ENCODE results near the gene RANBP17. TPM values are rescaled to one million over a fixed set of nuclear protein-coding genes. Genes with fewer than 3 reads are reported as not detected.

The RANBP17 gene
- total and polyA plus RNA-seq, 7 experiments from 2014 or later, result 3.0 TPM; not detected in 6

- H3K4me1 Mint-ChIP-seq, result no peaks in the 10 kb centered on the region
- H3K4me1 ChIP-seq (ENCODE audit: control insufficient read depth in 2 of 2, insufficient read depth in 2 of 2, low read length in 2 of 2), result no peaks in the 10 kb centered on the region
- no peak for DNase-seq
- H3K27ac Mint-ChIP-seq, result no peak overlapping the region
- no peaks in the 10 kb centered on the region for H3K36me3 Mint-ChIP-seq
- no peak overlapping the region for H3K4me3 Mint-ChIP-seq
- CTCF ChIA-PET, result no interaction called here
- H3K9me3 Mint-ChIP-seq, result no peaks in the 10 kb centered on the region
- H3K27ac ChIP-seq (ENCODE audit: low read depth, low read length), result no peak overlapping the region
- H3K27me3 ChIP-seq (ENCODE audit: control insufficient read depth in 2 of 2, insufficient read depth in 2 of 2, low read length in 2 of 2), result no peaks in the 10 kb centered on the region
- POLR2A ChIA-PET, result no interaction called here
- no peak overlapping the region for H3K4me3 ChIP-seq (ENCODE audit: low read length)
- intact Hi-C loops (cut with micrococcal nuclease), result no loop called here
- no peaks in the 10 kb centered on the region for H3K9me3 ChIP-seq (ENCODE audit: control insufficient read depth in 2 of 3, low read length in 3 of 3)
- no peak for ATAC-seq
- no peaks in the 10 kb centered on the region for H3K36me3 ChIP-seq (ENCODE audit: control insufficient read depth in 2 of 3, insufficient read depth in 3 of 3, low read length in 3 of 3)
- peaks cover 0 to 9% (median 5%) of the 10 kb centered on the region in 5 donors for H3K27me3 Mint-ChIP-seq
Observed at GRCh38 chr5:171143926-171144325, 282.1 kb downstream of the RANBP17 start.

- Mint-ChIP-seq H3K27me3 (peaks cover 0 to 11% (median 5%) of the 10 kb centered on the region in 5 donors), H3K36me3 (no peaks in the 10 kb centered on the region), H3K4me3 (no peak overlapping the region), H3K27ac (no peak overlapping the region), H3K4me1 (no peaks in the 10 kb centered on the region), H3K9me3 (peaks cover 0 to 1% (median 0%) of the 10 kb centered on the region in 11 donors)
- ATAC-seq (no peak), DNase-seq (no peak)
- CTCF ChIA-PET, result no interaction called here
- H3K4me1 ChIP-seq (ENCODE audit: control insufficient read depth in 2 of 2, insufficient read depth in 2 of 2, low read length in 2 of 2), result no peaks in the 10 kb centered on the region
- H3K27me3 ChIP-seq (ENCODE audit: control insufficient read depth in 2 of 2, insufficient read depth in 2 of 2, low read length in 2 of 2), result no peaks in the 10 kb centered on the region
- POLR2A ChIA-PET, result no interaction called here
- H3K36me3 ChIP-seq (ENCODE audit: control insufficient read depth in 2 of 3, insufficient read depth in 3 of 3, low read length in 3 of 3), result no peaks in the 10 kb centered on the region
- H3K4me3 ChIP-seq (ENCODE audit: low read length), result no peak overlapping the region
- no peak overlapping the region for H3K27ac ChIP-seq (ENCODE audit: low read depth, low read length)
- H3K9me3 ChIP-seq (ENCODE audit: control insufficient read depth in 2 of 3, low read length in 3 of 3), result no peaks in the 10 kb centered on the region
- intact Hi-C loops (cut with micrococcal nuclease), result no loop called here
Observed at GRCh38 chr5:171149333-171149732, 287.5 kb downstream of the RANBP17 start.

DNA sequence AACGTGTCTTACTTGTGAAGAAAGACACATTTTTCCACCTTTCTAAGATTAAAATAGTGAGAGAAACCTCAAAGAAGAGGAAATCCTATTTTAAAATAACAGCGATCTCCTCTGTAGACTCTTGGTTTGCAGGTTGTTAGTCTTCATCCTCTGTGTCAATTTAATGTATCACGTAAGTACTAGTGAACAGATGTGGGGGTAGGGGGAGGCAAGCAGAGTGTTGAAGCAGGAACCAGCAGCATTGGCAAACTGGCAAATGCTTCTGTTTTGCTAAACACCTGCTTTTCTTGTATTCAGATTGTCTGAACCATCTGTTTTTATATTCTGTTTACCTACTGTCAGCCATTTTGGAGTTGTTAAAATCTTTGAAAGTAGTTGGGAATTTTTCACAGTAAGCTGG lies 288.0 kb downstream of the RANBP17 start:
- ChIA-PET POLR2A (no interaction called here), CTCF (no interaction called here)
- ATAC-seq (no peak), DNase-seq (no peak)
- Histone ChIP-seq H3K36me3 (ENCODE audit: control insufficient read depth in 2 of 3, insufficient read depth in 3 of 3, low read length in 3 of 3) (no peaks in the 10 kb centered on the region), H3K4me3 (ENCODE audit: low read length) (no peak overlapping the region), H3K9me3 (ENCODE audit: control insufficient read depth in 2 of 3, low read length in 3 of 3) (no peaks in the 10 kb centered on the region), H3K27me3 (ENCODE audit: control insufficient read depth in 2 of 2, insufficient read depth in 2 of 2, low read length in 2 of 2) (no peaks in the 10 kb centered on the region), H3K27ac (ENCODE audit: low read depth, low read length) (no peak overlapping the region), H3K4me1 (ENCODE audit: control insufficient read depth in 2 of 2, insufficient read depth in 2 of 2, low read length in 2 of 2) (no peaks in the 10 kb centered on the region)
- peaks cover 0 to 11% (median 5%) of the 10 kb centered on the region in 5 donors for H3K27me3 Mint-ChIP-seq
- intact Hi-C loops (cut with micrococcal nuclease), result no loop called here
- no peaks in the 10 kb centered on the region for H3K36me3 Mint-ChIP-seq
- H3K4me1 Mint-ChIP-seq, result no peaks in the 10 kb centered on the region
- no peak overlapping the region for H3K4me3 Mint-ChIP-seq
- no peak overlapping the region for H3K27ac Mint-ChIP-seq
- peaks cover 0 to 1% (median 0%) of the 10 kb centered on the region in 11 donors for H3K9me3 Mint-ChIP-seq

DNA sequence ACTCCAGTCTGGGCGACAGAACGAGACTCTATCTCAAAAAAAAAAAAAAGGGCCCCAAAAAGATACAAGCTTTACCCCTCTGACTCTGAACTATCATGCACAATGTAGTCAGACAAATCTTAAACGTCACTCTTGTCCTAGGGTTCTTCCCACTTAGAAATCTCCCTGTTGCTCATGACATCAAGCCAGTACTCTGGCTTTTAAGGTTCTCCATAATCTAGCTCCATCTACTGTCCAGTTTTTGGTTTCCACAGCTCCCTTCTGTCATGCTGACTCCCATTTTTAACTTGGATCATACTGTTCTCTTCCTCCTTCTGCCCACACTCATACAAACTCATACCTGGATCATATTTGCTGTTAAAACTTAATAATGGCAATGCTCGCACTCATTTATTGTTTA lies 290.6 kb downstream of the RANBP17 start:
- Mint-ChIP-seq H3K4me3 (no peak overlapping the region), H3K9me3 (peaks cover 0 to 1% (median 0%) of the 10 kb centered on the region in 11 donors), H3K27me3 (peaks cover 0 to 11% (median 10%) of the 10 kb centered on the region in 5 donors), H3K36me3 (no peaks in the 10 kb centered on the region), H3K4me1 (no peaks in the 10 kb centered on the region), H3K27ac (no peak overlapping the region)
- Histone ChIP-seq H3K9me3 (ENCODE audit: control insufficient read depth in 2 of 3, low read length in 3 of 3) (no peaks in the 10 kb centered on the region), H3K36me3 (ENCODE audit: control insufficient read depth in 2 of 3, insufficient read depth in 3 of 3, low read length in 3 of 3) (no peaks in the 10 kb centered on the region), H3K27ac (ENCODE audit: low read depth, low read length) (no peak overlapping the region), H3K4me1 (ENCODE audit: control insufficient read depth in 2 of 2, insufficient read depth in 2 of 2, low read length in 2 of 2) (no peaks in the 10 kb centered on the region), H3K27me3 (ENCODE audit: control insufficient read depth in 2 of 2, insufficient read depth in 2 of 2, low read length in 2 of 2) (no peaks in the 10 kb centered on the region), H3K4me3 (ENCODE audit: low read length) (no peak overlapping the region)
- POLR2A ChIA-PET, result no interaction called here
- intact Hi-C loops (cut with micrococcal nuclease), result no loop called here
- no peak for DNase-seq
- ATAC-seq, result no peak
- CTCF ChIA-PET, result no interaction called here

GRCh38 chr5:171155621-171156020 lies 293.8 kb downstream of the RANBP17 start:
- Histone ChIP-seq H3K36me3 (ENCODE audit: control insufficient read depth in 2 of 3, insufficient read depth in 3 of 3, low read length in 3 of 3) (no peaks in the 10 kb centered on the region), H3K27me3 (ENCODE audit: control insufficient read depth in 2 of 2, insufficient read depth in 2 of 2, low read length in 2 of 2) (no peaks in the 10 kb centered on the region), H3K9me3 (ENCODE audit: control insufficient read depth in 2 of 3, low read length in 3 of 3) (no peaks in the 10 kb centered on the region), H3K4me1 (ENCODE audit: control insufficient read depth in 2 of 2, insufficient read depth in 2 of 2, low read length in 2 of 2) (no peaks in the 10 kb centered on the region), H3K4me3 (ENCODE audit: low read length) (no peak overlapping the region), H3K27ac (ENCODE audit: low read depth, low read length) (no peak overlapping the region)
- intact Hi-C loops (cut with micrococcal nuclease), result no loop called here
- ChIA-PET POLR2A (no interaction called here), CTCF (no interaction called here)
- H3K27ac Mint-ChIP-seq, result no peak overlapping the region
- no peaks in the 10 kb centered on the region for H3K4me1 Mint-ChIP-seq
- no peak overlapping the region for H3K4me3 Mint-ChIP-seq
- ATAC-seq (no peak), DNase-seq (no peak)
- no peaks in the 10 kb centered on the region for H3K36me3 Mint-ChIP-seq
- H3K27me3 Mint-ChIP-seq, result peaks cover 0 to 11% (median 6%) of the 10 kb centered on the region in 5 donors
- H3K9me3 Mint-ChIP-seq, result peaks cover 0 to 3% (median 0%) of the 10 kb centered on the region in 11 donors

DNA sequence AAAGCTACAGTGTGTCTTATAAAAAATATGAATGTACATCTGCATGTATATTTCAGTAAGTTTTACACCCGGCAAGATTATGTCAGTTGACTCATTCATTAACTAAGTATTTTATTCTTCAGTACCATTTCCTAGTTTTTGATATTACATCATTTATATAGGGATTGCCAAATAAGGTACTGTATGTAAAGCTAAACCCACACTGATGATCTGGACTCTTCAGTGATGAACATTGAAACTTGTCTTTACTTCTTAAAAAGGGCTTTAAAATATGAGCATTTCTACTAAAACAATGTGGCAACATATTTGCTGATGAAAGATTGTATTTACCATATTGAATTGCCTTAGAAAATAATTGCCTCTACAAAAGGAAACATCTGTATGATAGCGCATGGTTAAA lies 295.5 kb downstream of the RANBP17 start:
- Mint-ChIP-seq H3K27me3 (peaks cover 0 to 11% (median 5%) of the 10 kb centered on the region in 5 donors), H3K4me1 (no peaks in the 10 kb centered on the region), H3K9me3 (peaks cover 0 to 2% (median 0%) of the 10 kb centered on the region in 11 donors), H3K4me3 (no peak overlapping the region), H3K36me3 (no peaks in the 10 kb centered on the region), H3K27ac (no peak overlapping the region)
- ChIA-PET CTCF (no interaction called here), POLR2A (no interaction called here)
- no peaks in the 10 kb centered on the region for H3K4me1 ChIP-seq (ENCODE audit: control insufficient read depth in 2 of 2, insufficient read depth in 2 of 2, low read length in 2 of 2)
- intact Hi-C loops (cut with micrococcal nuclease), result no loop called here
- H3K27me3 ChIP-seq (ENCODE audit: control insufficient read depth in 2 of 2, insufficient read depth in 2 of 2, low read length in 2 of 2), result no peaks in the 10 kb centered on the region
- H3K27ac ChIP-seq (ENCODE audit: low read depth, low read length), result no peak overlapping the region
- no peaks in the 10 kb centered on the region for H3K36me3 ChIP-seq (ENCODE audit: control insufficient read depth in 2 of 3, insufficient read depth in 3 of 3, low read length in 3 of 3)
- ATAC-seq, result no peak
- DNase-seq, result no peak
- H3K4me3 ChIP-seq (ENCODE audit: low read length), result no peak overlapping the region
- no peaks in the 10 kb centered on the region for H3K9me3 ChIP-seq (ENCODE audit: control insufficient read depth in 2 of 3, low read length in 3 of 3)

DNA sequence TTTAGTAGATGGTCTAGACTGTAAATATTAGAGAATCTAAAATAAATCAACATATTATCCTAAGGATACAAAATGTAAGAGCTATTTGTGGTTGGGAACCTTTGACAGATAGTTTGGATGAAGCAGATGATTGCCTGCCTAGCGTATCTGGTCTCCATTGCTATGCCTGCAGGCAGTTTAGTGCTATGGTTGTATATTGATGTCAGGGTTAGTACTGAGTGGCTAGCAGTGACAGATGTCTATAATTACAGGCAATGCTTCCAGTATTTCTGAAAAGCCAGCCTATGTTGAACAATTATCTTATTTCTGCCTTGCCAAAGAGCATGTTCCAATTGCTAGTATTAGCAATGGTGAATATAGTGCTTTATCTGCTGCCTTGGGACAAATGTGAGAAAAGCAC lies 296.0 kb downstream of the RANBP17 start:
- ATAC-seq (no peak), DNase-seq (no peak)
- no peak overlapping the region for H3K27ac ChIP-seq (ENCODE audit: low read depth, low read length)
- H3K4me1 ChIP-seq (ENCODE audit: control insufficient read depth in 2 of 2, insufficient read depth in 2 of 2, low read length in 2 of 2), result no peaks in the 10 kb centered on the region
- no peak overlapping the region for H3K27ac Mint-ChIP-seq
- no peak overlapping the region for H3K4me3 Mint-ChIP-seq
- no peaks in the 10 kb centered on the region for H3K9me3 ChIP-seq (ENCODE audit: control insufficient read depth in 2 of 3, low read length in 3 of 3)
- peaks cover 0 to 6% (median under 1%) of the 10 kb centered on the region in 5 donors for H3K27me3 Mint-ChIP-seq
- POLR2A ChIA-PET, result no interaction called here
- H3K4me1 Mint-ChIP-seq, result no peaks in the 10 kb centered on the region
- CTCF ChIA-PET, result no interaction called here
- no peaks in the 10 kb centered on the region for H3K27me3 ChIP-seq (ENCODE audit: control insufficient read depth in 2 of 2, insufficient read depth in 2 of 2, low read length in 2 of 2)
- H3K36me3 ChIP-seq (ENCODE audit: control insufficient read depth in 2 of 3, insufficient read depth in 3 of 3, low read length in 3 of 3), result no peaks in the 10 kb centered on the region
- intact Hi-C loops (cut with micrococcal nuclease), result no loop called here
- H3K9me3 Mint-ChIP-seq, result peaks cover 0 to 2% (median 0%) of the 10 kb centered on the region in 11 donors
- H3K4me3 ChIP-seq (ENCODE audit: low read length), result no peak overlapping the region
- H3K36me3 Mint-ChIP-seq, result no peaks in the 10 kb centered on the region

Measured in naive thymus-derived CD4-positive, alpha-beta T cell (primary cell).